NOMO-1 treated with dmso at 0.1 percent for 144 hours (cell line): ENCODE results near the gene ACAD10.

ENCODE experiments used
- DNase-seq: peaks from one replicate; lab custom pipeline; 2025; ENCODE audit not compliant: unreplicated experiment; lab: John Stamatoyannopoulos, UW

The ACAD10 gene

GRCh38 chr12:111773801-111774551, 88.1 kb downstream of the ACAD10 start:
- DNase-seq: peak; percentile 29

GRCh38 chr12:111775205-111776193, 89.6 kb downstream of the ACAD10 start:
- DNase-seq: peak; percentile 90

- no peak for DNase-seq
These were observed 91.0 kb downstream of the ACAD10 start for GRCh38 chr12:111776836-111777344.

GRCh38 chr12:111777345-111778045, 91.6 kb downstream of the ACAD10 start:
- DNase-seq: no peak

GRCh38 chr12:111780166-111780565, 94.3 kb downstream of the ACAD10 start:
- DNase-seq: no peak

- no peak for DNase-seq
These were observed 94.8 kb downstream of the ACAD10 start for GRCh38 chr12:111780615-111781014.

- DNase-seq: no peak
These were observed 95.3 kb downstream of the ACAD10 start for GRCh38 chr12:111781085-111781658.

GRCh38 chr12:111783046-111783445, 97.2 kb downstream of the ACAD10 start:
- no peak for DNase-seq

GRCh38 chr12:111784953-111785352, 99.1 kb downstream of the ACAD10 start:
- DNase-seq: no peak

GRCh38 chr12:111785651-111786050, 99.8 kb downstream of the ACAD10 start:
- no peak for DNase-seq

- DNase-seq: no peak
These were observed 102.4 kb downstream of the ACAD10 start for GRCh38 chr12:111788178-111788654.

- no peak for DNase-seq
These were observed 103.9 kb downstream of the ACAD10 start for GRCh38 chr12:111789779-111790178.

GRCh38 chr12:111791507-111791906, 105.7 kb downstream of the ACAD10 start:
- DNase-seq: no peak

GRCh38 chr12:111792155-111792855, 106.5 kb downstream of the ACAD10 start:
- no peak for DNase-seq

- no peak for DNase-seq
These were observed 107.0 kb downstream of the ACAD10 start for GRCh38 chr12:111792856-111793235.

- DNase-seq: no peak
These were observed 112.3 kb downstream of the ACAD10 start for GRCh38 chr12:111798182-111798581.

- DNase-seq: no peak
These were observed 113.9 kb downstream of the ACAD10 start for GRCh38 chr12:111799758-111800157.

- no peak for DNase-seq
These were observed 117.3 kb downstream of the ACAD10 start for GRCh38 chr12:111803038-111803626.

- DNase-seq: no peak
These were observed 118.0 kb downstream of the ACAD10 start for GRCh38 chr12:111803851-111804250.

- DNase-seq: no peak
These were observed 120.5 kb downstream of the ACAD10 start for GRCh38 chr12:111806304-111806703.
